Stimulated activated CD4-positive, alpha-beta T cell treated with anti-CD3 and anti-CD28 coated beads, Interleukin-2, amount 100 ng/mL, for 48 hours (primary cell): ENCODE measurements around the gene MYOZ1.
"Not testable (repeated sequence)": the region's sequence is repeated elsewhere in the genome, so short reads cannot be mapped to it uniquely, and the experiment has no call there.

Experiments
- DNase-seq, 2 donors: peaks; one replicate each; pipeline ENCODE4 v3.0.0-alpha.2; 2020

MYOZ1 gene

DNA sequence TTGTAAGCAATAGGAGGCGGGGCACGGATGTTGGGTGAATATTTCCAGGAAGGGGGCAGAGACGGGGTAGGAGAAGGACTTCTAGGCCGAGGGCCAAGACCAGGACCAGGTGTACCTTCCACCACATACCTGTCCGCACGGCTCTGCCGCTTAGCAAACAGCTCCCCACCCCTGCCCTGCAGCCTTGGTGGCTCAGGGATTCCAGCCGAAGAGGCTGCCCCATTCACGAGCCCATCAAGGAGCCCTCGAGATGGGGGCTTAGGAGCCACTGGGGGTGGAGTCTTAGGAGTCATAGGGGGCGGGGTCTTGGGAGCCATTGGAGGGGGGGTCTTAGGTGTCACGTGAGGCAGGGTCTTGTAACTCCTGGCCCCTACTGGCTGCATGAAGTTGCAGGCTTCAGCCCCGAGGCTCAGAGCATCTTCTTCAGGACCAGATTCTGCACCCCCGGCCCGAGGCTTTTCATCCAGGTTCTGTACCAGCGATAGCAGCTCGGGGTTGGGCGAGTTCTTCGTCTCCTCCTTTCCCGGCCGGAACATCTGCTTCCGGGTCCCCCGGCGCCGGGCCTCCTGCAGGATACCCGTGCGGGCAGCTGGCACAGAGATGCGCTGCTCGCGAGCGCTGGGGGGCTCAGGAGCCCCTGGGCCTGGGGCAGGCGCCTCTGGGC is 6.1 kb upstream of the MYOZ1 start:
- peak; percentile 12 to 35 for DNase-seq

DNA sequence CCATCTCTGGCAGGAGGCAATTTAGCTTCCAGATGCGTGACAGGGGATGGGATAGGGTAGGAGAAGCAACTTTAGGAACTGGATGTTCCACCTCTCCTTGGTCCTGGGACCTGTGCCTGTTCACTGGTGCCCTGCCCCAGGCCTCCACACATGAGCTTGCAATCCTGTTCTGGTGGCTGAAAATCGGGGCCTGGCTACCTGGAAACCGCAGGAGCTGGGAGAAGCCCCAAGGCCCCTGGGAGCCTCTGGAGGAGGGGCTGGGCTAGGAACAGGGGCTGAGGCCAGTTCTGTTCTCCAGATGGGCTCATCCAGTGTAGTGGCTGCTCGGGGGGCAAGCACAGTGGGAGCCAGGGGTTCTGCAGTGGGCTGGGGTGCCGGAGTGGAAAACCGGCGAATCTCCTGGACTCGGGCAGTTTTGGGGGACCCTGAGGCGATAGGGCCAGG is 5.3 kb upstream of the MYOZ1 start:
- DNase-seq: no peak

DNA sequence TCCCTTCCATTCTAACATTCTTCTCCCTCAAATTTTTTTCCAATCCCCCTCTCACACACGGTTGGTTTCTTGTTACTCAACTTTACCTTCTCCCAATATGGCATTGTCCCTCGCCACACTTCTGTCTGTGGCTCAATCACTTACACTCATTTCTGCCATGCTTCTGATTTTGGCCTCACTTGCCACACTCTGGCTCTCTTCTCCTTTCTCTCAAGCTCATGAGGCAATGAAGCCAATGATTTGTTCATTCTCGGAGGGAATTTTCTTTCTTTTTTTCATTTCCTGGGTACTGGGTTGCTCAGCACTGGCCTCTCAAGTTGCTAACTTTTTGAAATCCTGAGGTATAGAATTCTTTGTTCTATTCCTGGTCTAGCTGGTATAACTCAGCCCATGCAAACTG is 4.0 kb upstream of the MYOZ1 start:
- DNase-seq: no peak

DNA sequence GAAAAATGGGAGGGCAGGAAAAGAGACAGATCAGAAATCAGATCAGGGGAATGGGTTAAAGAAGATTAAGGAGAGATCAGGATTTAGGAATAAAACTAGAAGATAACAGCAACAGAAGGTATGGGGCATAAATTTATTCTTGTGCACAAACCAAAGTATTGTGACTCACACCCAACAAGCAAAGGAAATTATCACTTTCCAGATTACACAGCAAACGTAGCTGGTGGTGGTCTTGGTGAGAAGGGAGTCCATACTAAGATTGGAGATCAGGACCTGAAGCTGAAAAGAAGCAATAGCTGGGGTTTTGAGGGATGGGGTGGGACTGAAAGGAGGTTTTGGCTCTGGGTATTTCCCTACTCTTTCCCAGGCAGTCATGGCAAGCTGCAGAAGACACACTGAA is 3.5 kb upstream of the MYOZ1 start:
- no peak for DNase-seq

DNA sequence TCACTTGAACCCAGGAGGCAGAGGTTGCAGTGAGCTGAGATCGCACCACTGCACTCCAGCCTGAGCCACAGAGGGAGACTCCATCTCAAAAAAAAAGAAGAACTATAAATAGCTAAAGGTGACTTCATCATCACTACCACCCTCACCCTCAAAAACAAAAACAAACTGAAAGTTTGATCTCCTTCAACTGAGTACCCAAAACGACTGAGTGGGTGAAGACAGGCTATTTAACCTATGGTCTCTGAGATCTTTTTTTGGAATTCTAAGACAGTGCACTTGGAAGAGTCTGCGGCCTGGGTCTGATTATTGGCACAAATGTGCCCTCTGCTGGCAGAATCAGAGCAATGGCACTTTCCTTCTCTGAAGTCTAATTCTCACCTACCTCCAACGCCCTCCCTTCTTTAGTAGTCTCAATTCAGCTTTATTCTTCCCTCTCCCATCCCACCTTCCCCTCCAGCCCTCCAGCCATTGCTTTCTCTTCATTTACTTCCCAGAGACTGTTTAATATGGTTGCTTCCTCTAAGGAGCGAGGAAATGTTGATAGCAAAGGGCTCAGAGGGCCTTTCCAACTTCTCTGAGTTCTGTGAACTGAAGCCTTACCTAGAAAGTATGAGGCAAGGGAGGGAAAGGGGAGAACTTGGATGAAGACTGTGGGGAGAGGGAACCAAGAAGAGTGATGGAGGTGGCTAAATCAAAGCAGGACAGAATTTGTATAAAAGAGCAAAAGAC is 2.9 kb upstream of the MYOZ1 start:
- peak; percentile 34 to 36 for DNase-seq

DNA sequence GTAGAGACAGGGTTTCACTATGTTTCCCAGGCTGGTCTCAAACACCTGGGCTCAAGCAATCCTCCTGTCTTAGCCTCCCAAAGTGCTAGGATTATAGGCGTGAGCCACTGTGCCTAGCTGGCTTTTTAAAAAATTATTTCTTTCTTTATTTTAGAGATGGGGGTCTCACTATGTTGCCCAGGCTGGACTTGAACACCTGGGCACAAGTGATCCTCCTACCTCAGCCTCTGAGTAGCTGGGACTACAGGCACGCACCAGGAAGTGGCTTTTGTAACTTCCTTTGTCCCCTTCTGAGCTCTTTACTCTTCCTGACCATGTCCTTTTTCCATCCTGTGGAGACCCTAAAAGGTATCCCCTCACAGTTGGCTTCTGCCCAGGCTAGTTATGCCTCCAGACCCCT is 2.1 kb upstream of the MYOZ1 start:
- DNase-seq: no peak

DNA sequence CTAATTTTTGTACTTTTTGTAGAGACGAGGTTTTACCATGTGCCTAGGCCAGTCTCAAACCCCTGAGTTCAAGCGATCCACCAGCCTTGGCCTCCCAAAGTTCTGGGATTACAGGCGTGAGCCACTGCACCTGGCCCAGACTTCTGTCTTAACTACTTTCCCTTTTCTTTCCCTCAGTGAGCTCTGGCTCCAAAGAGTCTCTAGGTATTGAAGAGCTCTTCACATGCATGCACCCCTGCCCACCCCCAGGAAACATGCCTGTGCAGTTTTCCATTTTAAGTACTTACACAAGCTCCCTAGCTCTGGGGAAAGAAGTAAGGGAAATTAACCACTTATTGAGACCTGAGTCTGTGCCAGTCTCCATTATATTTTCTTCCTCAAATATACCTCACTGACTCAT is 2.0 kb downstream of the MYOZ1 start:
- DNase-seq: no peak

DNA sequence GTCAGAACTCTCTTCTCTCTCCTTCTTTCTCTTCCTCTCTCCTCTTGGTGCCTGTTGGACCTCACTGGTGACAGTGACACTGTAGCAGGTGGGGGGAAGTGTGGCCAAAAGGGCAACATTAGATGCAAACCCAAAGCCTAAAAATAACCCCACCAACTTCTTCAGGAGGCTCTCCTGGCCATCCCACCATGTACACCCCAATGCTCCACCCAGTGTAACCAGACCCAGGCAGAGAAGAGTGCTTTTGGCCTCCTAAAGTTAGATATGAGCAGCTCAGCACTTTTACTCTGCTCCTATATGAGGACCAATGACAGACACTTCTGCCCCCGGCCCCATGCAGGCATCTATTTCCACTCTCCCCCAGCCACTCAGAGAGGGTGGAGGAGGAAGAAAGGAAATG is 5.5 kb downstream of the MYOZ1 start:
- DNase-seq: no peak

DNA sequence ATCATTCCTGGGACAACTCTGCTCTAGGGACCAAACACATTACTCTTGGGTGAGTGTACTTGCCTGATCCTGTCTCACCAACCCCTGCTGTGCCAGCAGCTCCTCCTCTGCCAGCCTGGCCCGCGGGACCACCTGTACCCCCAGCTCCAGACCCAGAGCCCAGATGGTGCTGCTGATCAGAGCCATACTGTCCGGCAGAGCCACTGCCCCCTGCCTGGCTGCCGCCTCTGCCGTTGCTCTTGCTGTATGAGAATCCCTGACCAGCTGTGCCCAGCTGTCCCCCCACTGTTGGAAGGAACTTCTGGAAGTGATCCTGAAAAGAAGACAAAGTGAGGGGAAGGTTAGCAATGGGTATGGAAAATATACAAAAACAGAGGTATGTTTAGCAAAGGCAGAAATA is 6.9 kb downstream of the MYOZ1 start:
- DNase-seq: no peak

DNA sequence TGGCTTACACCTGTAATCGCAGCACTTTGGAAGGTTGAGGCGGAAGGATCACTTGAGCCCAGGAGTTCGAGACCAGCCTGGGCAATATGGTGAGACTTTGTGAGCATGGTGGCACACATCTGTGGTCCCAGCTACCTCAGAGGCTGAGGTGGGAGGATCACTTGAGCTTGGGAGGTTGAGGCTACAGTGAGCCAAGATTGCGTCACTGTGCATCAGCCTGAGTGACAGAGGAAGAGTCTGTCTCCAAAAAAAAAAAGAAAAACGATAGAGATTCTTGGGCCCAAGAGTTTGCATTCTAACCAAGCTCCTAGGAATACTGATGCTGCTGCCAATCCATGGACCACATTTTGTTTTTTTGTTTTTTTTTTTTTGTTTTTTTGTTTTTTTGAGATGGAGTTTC is 12.1 kb downstream of the MYOZ1 start:
- no peak for DNase-seq

DNA sequence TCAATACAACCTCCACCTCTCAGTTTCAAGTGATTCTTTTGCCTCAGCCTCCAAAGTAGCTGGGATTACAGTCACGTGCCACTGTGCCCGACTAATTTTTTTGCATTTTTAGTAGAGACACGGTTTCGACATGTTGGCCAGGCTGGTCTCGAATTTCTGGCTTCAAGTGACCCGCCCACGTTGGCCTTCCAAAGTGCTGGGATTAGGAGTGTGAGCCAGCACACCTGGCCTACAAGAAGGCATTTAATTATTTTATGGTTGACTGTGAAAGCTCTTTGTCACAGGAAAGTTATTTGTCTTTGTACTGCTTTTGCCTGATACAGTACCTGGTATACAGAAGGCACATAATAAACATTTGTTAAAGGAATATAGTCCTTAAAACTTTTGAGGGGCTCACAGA is 12.9 kb downstream of the MYOZ1 start:
- DNase-seq: no peak

DNA sequence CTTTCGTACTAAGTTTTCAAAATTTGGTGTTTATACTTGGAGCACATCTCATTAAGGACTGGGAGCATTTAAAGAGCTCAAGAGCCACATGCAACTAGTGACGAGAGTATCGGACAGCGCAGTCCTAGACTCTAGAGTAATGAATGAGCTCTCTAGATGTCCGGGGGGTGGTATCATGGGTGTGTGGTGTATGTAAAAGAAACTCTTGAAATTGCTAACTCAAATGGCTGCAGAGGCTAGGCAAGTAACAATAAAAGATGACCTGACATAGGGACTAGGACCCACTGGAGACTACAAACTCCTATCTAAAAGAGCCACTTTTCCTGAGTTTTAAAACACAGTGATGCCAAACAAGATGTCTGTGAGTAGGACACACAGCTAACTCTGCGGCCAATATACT is 14.0 kb downstream of the MYOZ1 start:
- no peak for DNase-seq

DNA sequence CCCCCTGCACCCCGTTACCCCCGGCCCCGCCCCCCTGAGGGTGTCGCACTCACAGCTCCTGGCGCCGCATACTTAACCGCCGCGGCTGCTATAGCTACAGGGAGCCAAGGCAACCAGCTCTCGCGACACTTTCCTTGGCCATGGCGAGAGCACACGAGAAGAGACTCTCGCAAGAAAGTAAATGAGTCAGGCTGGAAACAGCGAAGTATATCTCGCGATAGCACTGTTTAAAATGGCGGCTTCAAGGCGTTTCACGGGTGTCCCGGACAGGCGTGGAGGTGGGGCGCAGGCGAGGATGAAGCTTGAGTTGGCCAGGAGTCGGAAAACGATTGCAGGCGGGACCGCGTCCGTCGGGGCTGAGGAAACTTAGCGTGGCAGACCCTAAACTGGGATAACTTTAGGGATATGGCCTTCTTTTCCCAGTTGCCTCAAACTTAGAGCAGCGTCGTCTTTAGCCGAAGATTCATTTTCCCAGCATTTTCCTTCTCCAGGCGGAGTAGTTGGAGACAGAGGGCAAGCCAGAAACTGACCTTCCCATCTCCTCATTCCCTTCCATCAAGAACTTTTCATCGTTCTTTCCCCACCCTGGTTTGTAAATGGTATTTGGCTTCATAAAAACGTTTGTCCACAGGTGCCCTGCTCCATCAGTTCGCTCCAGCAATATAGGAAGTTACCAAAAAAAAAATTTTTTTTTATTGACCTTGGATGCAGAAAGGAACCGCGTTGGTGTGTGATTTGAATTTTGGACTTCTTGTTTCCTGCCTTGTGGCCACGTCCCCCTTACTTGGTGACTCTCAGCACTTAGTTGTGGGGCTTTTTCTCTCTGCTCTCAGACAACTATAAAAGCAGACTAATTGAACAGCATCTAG is 15.2 kb downstream of the MYOZ1 start:
- DNase-seq: peak; percentile 84 to 86

DNA sequence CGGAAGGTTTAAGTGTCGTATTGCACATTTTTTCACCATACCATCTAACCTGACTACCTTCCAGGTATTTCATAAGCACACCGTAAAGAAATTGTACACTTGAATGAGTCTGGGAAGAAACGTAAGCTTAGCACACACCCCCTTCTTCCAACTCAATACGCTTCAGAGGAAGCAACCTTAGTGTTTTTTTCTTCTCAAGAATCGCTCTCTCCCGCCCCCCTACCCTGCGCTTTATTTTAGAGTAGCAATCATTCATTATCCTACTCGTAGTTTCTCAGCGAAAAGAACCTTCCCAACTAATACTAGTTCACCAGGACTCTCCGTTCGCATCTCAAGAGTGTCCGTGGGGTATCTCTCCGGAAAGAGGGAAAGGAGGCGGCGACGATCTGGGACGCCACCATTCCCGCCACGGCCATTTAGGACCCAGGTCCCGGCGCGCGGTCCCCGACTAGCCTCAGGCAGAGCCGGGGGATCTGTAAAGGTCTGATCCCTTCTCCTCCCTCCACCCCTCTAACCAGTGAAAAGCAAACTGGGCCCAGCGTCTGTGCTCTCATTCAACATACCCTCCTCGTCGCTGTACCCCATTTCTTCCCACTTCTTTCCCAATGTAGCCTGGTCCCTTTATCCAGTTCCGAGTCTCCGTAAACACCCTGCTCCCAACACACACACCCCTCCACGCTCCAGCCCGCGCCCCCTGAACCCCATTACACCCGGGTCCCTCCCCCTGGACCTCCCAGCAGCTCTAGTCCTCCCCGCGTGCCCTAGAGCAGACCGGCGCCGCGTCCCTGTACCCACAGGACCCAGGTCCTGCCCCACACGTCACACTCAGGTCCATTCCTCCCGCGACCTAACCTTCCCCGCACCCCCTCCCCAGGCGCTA is 16.0 kb downstream of the MYOZ1 start:
- no peak for DNase-seq

DNA sequence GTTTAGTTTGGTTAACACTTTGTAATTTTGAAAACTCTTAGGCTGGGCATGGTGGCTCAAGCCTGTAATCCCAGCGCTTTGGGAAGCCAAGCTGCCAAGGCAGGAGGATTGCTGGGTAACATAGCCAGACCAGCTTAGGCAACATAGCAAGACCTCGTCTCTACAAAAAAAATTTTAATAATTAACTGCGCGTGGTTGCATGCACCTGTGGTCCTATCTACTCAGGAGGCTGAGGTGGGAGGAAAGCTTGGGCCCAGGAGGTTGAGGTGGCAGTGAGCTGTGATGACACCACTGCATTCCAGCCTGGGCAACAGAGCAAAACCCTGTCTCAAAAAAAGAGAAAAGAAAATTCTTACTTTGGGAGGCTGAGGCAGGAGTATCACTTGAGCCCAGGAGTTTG is 18.2 kb downstream of the MYOZ1 start:
- no peak for DNase-seq

DNA sequence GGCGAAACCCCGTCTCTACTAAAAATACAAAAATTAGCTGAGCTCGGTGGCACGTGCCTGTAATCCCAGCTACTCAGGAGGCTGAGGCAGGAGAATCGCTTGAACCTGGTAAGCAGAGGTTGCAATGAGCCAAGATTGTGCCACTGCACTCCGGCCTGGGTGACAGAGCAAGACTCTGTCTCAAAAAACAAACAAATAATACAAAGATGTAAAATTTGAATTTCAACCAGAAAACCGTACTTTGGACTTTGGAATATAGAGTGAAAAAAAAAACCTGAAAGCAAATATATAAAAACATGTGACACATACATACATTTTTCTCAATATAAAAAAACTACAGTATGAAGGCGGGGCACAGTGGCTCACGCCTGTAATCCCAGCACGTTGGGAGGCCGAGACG is 20.3 kb downstream of the MYOZ1 start:
- not testable (repeated sequence) for DNase-seq

DNA sequence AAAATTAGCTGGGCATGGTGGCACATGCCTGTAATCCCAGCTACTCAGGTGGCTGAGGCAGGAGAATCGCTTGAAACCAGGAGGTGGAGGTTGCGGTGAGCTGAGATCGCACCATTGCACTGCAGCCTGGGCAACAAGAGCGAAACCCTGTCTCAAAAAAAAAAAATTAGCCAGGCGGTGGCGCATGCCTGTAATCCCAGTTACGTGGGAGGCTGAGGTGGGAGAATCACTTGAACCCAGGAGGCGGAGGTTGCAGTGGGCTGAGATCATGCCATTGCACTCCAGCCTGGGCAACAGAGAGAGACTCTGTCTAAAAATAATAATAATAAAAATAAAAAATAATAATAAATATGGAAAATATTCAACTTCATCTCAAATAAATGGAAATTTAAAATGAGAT is 24.1 kb downstream of the MYOZ1 start:
- DNase-seq: not testable (repeated sequence)

DNA sequence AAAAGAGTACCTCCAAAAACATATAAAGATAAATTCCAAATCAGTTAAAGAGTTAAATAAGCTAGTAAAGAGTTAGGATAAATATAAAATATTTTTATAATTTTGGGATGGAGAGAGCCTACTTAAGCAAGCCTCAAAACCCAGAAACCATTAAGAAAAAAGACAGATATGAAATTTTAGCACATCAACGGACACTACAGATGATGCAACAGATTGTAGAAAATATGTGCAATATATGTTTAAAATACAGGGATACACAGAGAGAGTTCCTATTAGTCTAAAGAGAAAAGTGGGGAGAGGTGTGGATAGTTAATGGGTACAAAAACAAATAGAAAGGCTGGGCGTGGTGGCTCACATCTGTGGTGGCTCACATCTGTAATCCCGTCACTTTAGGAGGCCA is 26.6 kb downstream of the MYOZ1 start:
- DNase-seq: no peak

DNA sequence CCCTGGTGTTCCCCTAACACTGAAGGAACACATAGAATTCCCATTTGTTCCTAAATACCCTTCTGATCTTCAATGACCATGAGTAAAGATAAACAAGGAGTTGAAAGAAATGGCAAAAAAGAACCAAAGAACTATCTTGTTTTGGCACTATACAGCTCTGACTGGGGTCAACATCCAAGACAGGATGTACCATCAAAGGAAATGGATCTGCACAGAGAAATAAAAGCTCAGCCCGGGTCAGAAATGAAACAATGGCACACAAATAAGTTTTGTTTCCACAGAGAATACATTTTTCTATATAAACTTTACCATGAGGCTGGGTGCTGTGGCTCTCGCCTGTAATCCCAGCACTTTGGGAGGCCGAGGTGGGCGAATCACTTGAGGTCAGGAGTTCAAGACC is 32.2 kb downstream of the MYOZ1 start:
- no peak for DNase-seq

DNA sequence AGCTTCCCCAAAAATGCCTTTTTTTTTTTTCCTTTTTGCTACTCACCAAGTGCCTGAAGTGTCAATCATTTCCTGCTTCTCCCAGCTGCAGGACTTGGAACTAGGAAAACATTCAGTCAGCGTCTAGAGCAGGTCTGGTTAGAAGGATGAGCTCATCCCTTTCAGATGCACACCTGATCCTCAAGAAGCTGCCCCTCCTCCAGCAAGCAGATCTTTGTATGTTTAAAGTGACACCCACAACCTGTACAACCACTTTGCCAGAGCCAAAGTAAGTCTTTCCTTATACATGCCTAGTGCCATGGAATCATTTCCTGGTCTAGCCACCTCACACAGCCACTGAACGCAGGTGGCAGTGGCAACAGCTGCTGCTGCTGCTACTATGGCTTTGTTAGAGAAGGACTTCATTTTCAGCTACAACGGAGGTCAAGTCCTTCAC is 39.8 kb downstream of the MYOZ1 start:
- DNase-seq: no peak

DNA sequence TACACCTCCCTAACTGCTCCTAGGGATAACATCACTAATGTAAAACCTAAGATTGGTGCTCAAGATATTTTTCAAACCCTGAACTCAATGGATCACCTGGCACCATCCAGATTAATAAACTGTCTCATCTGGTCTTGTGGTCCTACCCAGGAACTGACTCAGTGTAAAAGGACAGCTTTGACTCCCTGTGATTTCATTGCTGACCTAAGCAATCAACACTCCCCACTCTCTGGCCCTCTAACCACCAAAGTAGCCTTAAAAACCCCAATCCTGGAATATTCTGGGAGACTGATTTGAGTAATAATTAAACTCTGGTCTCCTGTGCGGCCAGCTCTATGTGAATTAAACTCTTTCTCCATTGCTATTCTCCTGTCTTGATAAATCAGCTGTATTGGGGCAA is 43.9 kb downstream of the MYOZ1 start:
- no peak for DNase-seq

DNA sequence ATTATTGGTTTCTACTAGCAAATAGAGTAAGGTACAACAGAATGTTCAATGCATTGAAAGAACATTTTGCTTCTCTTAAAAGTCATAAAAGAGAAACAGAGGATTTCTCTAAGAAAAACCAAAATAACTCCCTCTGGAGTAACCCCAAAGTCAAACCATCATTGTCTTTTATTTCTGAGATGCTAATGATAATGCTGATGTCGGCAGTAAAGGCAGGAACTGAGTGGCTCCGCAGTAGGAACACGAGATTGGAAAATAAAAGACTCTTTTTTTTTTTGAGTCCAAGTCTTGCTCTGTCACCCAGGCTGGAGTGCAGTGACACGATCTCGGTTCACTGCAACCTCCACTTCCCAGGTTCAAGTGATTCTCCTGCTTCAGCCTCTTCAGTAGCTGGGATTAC is 47.5 kb downstream of the MYOZ1 start:
- no peak for DNase-seq

DNA sequence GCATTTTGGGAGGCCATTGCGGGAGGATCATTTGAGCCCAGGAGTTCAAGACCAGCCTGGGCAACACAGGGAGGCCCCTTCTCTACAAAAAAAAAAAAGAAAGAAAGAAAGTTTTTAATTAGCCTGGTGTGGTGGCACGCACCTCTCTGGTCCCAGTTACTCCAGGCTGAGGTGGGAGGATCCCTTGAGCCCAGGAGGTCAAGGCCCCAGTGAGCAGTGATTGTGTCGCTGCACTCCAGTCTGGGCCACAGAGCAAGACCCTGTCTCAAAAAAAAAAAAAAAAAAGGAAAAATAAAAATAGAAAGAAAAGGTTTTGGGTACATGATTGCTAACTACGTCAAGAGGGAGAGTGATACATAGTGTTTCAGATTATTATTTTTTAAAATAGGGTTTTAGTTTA is 48.2 kb downstream of the MYOZ1 start:
- DNase-seq: no peak
